ENCODE measurements around the gene FOXN3. TPM values are rescaled to one million over a fixed set of nuclear protein-coding genes. Genes with fewer than 3 reads are reported as not detected.

The FOXN3 gene
- polyA plus RNA-seq, 2 of the 4 experiments (the other 2 are of a cell fraction), result 6.0 to 6.4 TPM

DNA sequence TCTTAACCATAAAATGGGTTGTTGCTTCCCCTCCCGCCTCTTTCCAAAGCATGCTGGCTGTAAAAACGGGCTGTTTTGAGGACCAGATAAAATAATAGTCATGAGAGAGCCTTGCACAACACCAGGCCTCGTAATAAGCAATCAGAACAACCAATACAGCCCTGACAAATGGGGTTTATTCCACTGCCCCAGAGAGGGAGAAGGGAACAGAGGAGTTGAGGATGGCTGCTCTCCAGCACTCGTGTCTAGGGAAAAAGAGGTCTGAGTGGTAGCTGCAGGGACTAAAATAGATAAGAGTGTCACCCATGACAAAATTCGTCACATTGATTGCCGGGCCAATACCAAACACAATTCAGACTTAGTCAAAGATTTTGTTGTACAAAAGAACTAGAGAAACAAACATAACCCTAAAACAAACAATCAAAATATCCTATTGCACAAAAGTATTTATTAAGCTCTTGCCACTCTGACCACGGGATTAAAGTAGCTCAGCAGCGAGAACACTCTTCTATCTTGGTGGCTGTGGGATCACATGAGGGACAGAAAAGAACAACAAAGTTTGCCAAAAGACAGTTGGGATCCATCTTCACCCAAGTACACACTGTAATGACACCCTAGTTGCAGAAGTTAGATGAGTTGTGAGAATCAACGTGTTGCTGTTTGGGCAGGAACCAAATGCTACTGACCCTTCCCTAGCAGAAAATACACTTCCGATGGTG is 188.0 kb downstream of the FOXN3 start:
- no peak overlapping the region for H3K27ac ChIP-seq
- ATAC-seq (no peak), DNase-seq (ENCODE audit: low read depth in 1 of 2, low spot score in 1 of 2) (no peak), FAIRE-seq (no peak)
- no peak overlapping the region for H3K4me2 ChIP-seq
- H3K9me3 ChIP-seq, result no peaks in the 10 kb centered on the region
- WGBS (ENCODE audit: missing lambda C conversion rate), result 48% methylated on average over 10 of the region's 10 CpGs
- no peak overlapping the region for H3K4me3 ChIP-seq
- TF ChIP-seq MAZ (IDR thresholded peaks at IDR 0.05; ENCODE audit: borderline replicate concordance, low read depth, low read length) (no peak), GATA3 (IDR thresholded peaks at IDR 0.05; ENCODE audit: borderline replicate concordance) (no peak)
- TF ChIP-seq, protein P1, sequence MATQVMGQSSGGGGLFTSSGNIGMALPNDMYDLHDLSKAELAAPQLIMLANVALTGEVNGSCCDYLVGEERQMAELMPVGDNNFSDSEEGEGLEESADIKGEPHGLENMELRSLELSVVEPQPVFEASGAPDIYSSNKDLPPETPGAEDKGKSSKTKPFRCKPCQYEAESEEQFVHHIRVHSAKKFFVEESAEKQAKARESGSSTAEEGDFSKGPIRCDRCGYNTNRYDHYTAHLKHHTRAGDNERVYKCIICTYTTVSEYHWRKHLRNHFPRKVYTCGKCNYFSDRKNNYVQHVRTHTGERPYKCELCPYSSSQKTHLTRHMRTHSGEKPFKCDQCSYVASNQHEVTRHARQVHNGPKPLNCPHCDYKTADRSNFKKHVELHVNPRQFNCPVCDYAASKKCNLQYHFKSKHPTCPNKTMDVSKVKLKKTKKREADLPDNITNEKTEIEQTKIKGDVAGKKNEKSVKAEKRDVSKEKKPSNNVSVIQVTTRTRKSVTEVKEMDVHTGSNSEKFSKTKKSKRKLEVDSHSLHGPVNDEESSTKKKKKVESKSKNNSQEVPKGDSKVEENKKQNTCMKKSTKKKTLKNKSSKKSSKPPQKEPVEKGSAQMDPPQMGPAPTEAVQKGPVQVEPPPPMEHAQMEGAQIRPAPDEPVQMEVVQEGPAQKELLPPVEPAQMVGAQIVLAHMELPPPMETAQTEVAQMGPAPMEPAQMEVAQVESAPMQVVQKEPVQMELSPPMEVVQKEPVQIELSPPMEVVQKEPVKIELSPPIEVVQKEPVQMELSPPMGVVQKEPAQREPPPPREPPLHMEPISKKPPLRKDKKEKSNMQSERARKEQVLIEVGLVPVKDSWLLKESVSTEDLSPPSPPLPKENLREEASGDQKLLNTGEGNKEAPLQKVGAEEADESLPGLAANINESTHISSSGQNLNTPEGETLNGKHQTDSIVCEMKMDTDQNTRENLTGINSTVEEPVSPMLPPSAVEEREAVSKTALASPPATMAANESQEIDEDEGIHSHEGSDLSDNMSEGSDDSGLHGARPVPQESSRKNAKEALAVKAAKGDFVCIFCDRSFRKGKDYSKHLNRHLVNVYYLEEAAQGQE (IDR thresholded peaks at IDR 0.05), result no peak
- ChIA-PET CTCF (interaction anchor here (0.8 to 1.4 kb wide), 3 partner anchors 9 to 189 kb away, joined by 3 read pairs; no protein-coding TSS in a partner anchor), POLR2A (no interaction called here)
- H3K4me1 ChIP-seq, result no peaks in the 10 kb centered on the region

DNA sequence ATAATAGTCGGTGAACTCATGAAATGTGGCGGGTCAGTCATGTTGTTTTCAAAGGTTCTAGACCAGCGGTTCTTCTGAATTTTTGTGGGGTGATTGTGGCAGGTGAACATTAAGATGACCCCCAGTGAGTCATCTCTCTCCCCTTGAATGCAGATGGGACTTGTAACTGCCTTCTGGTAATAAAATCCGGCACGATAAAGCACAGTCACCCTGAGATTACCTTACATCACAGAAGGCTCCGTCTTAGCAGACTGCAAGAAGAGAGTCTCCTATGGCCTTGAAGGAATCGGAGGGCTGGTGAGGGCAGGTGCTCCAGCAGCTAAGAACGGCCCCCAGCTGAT is 189.6 kb downstream of the FOXN3 start:
- no peak for TF ChIP-seq CHD4 (IDR thresholded peaks at IDR 0.05; ENCODE audit: borderline replicate concordance)
- no peak for TF ChIP-seq ZFP36 (IDR thresholded peaks at IDR 0.05; ENCODE audit: borderline replicate concordance, partially characterized antibody)
- TF ChIP-seq FOSB (CRISPR knock-in tag; IDR thresholded peaks at IDR 0.05), result no peak
- no peak for TF ChIP-seq POLR2AphosphoS2 (conservative IDR thresholded peaks at IDR 0.05; ENCODE audit: low read length)
- TF ChIP-seq, protein P2, sequence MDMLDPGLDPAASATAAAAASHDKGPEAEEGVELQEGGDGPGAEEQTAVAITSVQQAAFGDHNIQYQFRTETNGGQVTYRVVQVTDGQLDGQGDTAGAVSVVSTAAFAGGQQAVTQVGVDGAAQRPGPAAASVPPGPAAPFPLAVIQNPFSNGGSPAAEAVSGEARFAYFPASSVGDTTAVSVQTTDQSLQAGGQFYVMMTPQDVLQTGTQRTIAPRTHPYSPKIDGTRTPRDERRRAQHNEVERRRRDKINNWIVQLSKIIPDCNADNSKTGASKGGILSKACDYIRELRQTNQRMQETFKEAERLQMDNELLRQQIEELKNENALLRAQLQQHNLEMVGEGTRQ (IDR thresholded peaks at IDR 0.05), result no peak
- TF ChIP-seq, protein P3, sequence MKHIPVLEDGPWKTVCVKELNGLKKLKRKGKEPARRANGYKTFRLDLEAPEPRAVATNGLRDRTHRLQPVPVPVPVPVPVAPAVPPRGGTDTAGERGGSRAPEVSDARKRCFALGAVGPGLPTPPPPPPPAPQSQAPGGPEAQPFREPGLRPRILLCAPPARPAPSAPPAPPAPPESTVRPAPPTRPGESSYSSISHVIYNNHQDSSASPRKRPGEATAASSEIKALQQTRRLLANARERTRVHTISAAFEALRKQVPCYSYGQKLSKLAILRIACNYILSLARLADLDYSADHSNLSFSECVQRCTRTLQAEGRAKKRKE (CRISPR knock-in tag; IDR thresholded peaks at IDR 0.05; ENCODE audit: low read depth), result no peak
- TF ChIP-seq MAZ (IDR thresholded peaks at IDR 0.05; ENCODE audit: borderline replicate concordance, low read depth, low read length), result no peak
- no peak for TF ChIP-seq ZSCAN20 (CRISPR knock-in tag; IDR thresholded peaks at IDR 0.05)
- TF ChIP-seq, protein P1 (IDR thresholded peaks at IDR 0.05), result no peak
- no peak for TF ChIP-seq RAD21 (conservative IDR thresholded peaks at IDR 0.05 in 1 of 2, IDR thresholded peaks at IDR 0.05 in 1 of 2)
- no peak for TF ChIP-seq RFX5 (IDR thresholded peaks at IDR 0.05)
- TF ChIP-seq ZC3H11A (IDR thresholded peaks at IDR 0.05), result no peak
- TF ChIP-seq MYC (IDR thresholded peaks at IDR 0.05; ENCODE audit: borderline replicate concordance, low read length), result no peak
- TF ChIP-seq TP53 (CRISPR knock-in tag; IDR thresholded peaks at IDR 0.05), result no peak
- TF ChIP-seq, protein P4, sequence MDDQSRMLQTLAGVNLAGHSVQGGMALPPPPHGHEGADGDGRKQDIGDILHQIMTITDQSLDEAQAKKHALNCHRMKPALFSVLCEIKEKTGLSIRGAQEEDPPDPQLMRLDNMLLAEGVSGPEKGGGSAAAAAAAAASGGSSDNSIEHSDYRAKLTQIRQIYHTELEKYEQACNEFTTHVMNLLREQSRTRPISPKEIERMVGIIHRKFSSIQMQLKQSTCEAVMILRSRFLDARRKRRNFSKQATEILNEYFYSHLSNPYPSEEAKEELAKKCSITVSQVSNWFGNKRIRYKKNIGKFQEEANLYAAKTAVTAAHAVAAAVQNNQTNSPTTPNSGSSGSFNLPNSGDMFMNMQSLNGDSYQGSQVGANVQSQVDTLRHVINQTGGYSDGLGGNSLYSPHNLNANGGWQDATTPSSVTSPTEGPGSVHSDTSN (IDR thresholded peaks at IDR 0.05), result no peak
- DNase-seq (ENCODE audit: low read depth in 1 of 2, low spot score in 1 of 2) (no peak), ATAC-seq (no peak), FAIRE-seq (no peak)
- Histone ChIP-seq H3K4me2 (no peak overlapping the region), H3K9me3 (no peaks in the 10 kb centered on the region), H3K4me1 (no peaks in the 10 kb centered on the region), H3K27ac (no peak overlapping the region), H3K4me3 (no peak overlapping the region)
- ChIA-PET CTCF (interaction anchor here (0.6 kb wide), 1 partner anchor 180 kb away, joined by 3 read pairs; no protein-coding TSS in a partner anchor), POLR2A (no interaction called here)
- 73% methylated on average over 8 of the region's 8 CpGs for WGBS (ENCODE audit: missing lambda C conversion rate)
